GM12864 (cell line): ENCODE data around the gene EYA2.
"Not testable (repeated sequence)": the region's sequence is repeated elsewhere in the genome, so short reads cannot be mapped to it uniquely, and the experiment has no call there.

Source experiments
- DNase-seq: peaks from one replicate; pipeline ENCODE4 v3.0.0-alpha.2; 2011; ENCODE audit warnings: low read depth
- H3K4me3 ChIP-seq: 2 replicates; pipeline ENCODE4 v1.5.1; 2011; ENCODE audit warnings: mild to moderate bottlenecking, low read depth, low read length, control low read depth
- TF ChIP-seq, protein P1 (sequence below): IDR thresholded peaks from 2 replicates; pipeline ENCODE4 v1.5.1; 2011; ENCODE audit warnings: low read depth, mild to moderate bottlenecking, moderate library complexity, low read length, control low read depth, inconsistent platforms; ENCODE audit errors: missing control alignments

Gene EYA2

DNA sequence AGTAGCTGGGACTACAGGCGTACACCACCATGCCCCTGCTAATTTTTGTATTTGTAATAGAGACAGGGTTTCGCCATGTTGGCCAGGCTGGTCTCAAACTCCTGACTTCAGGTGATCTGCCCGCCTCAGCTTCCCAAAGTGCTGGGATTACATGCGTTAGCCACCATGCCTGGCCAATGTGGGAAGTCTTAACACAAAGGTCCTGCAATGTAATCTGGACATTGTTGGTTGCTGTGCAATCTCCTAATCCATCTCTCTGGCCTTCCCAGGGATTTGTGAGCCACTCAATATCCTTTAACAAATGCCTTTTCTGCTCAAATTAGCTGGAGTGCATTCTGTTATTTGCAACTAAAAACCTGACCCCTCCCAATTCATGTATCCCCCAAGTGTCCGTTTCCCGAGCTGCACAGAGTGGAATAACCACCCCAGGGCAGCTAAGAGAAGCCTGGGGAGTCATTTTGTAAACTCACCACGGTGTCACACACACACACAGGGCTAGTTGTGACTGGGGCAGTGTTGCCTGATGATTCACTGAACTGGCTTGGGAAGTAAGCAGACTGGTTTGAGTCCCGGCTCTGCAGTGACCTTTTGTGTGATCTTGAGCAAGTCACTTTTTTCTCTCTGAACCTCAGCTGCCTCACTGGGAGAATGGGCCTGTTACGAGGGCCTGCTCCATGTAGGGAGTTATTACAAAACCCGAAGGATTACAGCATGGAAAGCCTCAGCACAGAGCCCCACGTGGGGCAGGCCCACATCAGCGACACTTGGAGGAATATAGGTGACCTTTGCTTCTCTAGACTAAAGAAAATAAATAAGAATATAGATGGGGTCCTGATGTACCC lies 309.6 kb downstream of the EYA2 start:
- TF ChIP-seq, protein P1, sequence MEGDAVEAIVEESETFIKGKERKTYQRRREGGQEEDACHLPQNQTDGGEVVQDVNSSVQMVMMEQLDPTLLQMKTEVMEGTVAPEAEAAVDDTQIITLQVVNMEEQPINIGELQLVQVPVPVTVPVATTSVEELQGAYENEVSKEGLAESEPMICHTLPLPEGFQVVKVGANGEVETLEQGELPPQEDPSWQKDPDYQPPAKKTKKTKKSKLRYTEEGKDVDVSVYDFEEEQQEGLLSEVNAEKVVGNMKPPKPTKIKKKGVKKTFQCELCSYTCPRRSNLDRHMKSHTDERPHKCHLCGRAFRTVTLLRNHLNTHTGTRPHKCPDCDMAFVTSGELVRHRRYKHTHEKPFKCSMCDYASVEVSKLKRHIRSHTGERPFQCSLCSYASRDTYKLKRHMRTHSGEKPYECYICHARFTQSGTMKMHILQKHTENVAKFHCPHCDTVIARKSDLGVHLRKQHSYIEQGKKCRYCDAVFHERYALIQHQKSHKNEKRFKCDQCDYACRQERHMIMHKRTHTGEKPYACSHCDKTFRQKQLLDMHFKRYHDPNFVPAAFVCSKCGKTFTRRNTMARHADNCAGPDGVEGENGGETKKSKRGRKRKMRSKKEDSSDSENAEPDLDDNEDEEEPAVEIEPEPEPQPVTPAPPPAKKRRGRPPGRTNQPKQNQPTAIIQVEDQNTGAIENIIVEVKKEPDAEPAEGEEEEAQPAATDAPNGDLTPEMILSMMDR, result no peak
- DNase-seq, result no peak
- no peak overlapping the region for H3K4me3 ChIP-seq

DNA sequence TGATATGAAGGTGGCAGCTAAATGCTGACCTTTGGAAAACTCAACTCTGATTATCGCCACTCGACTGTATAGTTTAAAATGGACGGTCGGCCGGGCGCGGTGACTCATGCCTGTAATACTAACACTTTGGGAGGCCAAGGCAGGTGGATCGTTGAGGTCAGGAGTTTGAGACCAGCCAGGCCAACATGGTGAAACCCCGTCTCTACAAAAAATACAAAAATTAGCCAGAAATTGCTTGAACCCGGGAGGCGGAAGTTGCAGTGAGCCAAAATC lies 310.1 kb downstream of the EYA2 start:
- H3K4me3 ChIP-seq, DNase-seq: not testable (repeated sequence)

DNA sequence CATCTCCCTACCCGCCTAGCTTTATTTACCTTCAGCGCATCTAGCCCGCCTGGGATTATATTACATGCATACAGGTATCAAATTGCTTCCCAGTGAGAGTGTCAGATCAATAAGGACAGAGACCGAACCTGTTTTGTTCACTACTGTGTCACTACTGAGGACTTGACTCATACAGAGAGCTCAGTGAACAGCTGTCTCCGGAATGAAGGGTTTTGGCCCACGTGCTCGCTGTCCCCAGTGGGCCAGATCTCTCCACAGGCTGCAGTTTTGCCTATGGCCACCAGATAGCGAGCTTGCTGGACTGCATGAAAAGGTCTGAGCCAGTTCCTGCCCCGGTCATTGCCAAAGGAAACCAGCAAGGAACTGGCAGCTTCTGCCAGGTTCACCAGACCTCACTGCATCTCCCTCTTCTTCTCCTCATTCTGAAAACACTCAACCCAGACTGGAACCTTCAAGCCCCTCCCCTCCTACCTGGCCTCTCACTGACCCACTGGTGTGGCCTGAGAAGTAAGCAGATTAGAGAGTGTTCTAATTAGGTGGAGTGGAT lies 311.0 kb downstream of the EYA2 start:
- TF ChIP-seq, protein P1, result peak; percentile 97
- DNase-seq, result peak; percentile 55
- no peak overlapping the region for H3K4me3 ChIP-seq

DNA sequence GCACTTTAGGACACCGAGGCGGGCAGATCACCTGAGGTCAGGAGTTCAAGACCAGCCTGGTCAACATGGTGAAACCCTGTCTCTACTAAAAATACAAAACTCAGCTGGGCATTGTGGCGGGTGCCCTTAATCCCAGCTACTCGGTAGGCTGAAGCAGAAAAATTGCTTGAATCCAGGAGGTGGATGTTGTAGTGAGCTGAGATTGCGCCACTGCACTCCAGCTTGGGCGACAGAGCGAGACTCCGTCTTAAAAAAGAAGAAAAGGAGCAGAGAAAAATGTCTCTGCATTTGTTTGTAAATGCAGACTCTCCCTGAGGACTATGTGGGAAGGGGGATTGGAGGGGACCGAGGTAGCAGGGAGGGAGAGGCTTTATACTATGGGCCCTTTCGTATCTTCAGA lies 311.9 kb downstream of the EYA2 start:
- not testable (repeated sequence) for DNase-seq

DNA sequence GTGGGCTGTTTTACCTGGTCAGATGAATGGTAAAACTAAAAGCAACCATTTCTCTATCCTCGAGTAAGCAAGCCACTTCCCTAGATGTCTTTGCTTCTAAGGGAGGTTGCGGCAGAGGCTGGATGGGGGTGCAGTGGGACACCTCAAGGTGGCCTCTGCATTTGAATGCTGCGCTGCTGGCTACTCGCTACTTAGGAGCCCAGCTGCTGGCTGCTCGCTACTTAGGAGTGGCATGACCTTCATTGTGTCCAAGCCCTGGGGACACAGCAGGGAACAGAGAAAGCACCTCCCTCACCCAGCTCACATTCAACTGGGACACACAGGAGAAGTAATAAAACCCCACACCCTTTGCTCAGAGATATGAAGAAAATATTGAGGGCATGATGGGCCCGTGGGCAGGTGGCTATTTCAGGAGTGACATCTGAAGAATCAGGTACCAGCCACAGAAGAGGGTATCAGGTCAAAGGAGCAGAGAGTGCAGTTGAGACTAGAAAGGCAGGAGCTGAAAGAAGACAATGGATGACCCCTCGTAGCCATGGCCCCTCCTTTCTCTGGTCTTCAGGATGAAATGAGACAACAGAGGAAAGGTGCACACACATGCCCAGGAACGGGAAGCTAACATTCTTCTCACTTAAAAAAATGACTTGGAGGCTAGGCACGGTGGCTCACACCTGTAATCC lies 312.5 kb downstream of the EYA2 start:
- no peak for DNase-seq
- TF ChIP-seq, protein P1, result no peak
- no peak overlapping the region for H3K4me3 ChIP-seq

More for the DNA sequence above, 311.9 kb downstream of the EYA2 start:
- not testable (repeated sequence) for H3K4me3 ChIP-seq

DNA sequence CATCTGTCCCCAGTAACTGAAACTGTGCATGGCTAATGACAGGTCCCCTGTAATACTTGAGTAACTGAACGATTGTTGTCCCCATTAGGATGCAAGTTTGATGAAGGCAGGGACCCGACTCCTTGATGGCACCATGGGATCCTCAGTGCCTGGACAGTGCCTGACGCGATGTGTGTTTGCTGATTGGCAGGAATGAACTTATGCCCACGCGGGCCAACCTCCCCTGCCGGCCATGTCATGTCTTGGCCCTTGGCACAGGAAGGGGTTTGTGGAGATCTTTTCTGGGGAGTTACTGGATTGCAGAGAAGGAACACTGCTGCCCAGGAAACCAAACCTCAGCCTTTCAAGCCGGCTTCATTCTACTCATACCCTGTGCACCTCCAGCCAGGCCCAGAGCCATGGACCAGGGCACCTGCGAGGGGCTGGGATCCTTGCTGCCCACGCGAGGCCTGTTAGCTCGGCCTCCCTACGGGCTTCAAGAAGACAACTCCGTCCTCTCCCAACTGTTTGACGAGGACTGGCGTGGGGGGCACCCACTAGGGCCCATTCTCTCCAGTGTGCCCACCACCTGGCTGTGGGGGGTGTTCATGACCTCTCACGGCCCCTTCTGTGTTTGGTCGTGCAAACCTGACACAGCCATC lies 314.0 kb downstream of the EYA2 start:
- TF ChIP-seq, protein P1, result no peak
- H3K4me3 ChIP-seq, result no peak overlapping the region
- DNase-seq, result no peak

DNA sequence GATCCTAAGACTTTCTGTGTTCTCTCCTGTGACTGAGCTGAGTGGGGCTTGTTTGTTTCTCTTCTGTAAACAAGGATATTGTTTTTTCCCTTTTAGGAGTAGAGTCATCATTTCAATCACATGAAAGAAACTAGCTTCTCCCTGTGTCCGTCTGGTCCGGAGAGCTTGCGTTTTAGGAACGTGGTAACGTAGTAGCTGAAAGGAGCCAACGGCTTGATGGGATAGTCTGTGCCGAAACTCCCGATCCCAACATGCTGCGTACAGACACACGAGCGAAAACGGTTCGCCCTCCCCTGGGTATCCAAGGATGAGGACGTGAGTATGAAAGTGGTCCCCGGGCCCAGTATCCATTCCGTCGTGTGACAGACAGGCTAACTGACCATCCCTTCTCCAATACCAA lies 315.3 kb downstream of the EYA2 start:
- no peak overlapping the region for H3K4me3 ChIP-seq
- TF ChIP-seq, protein P1, result no peak
- no peak for DNase-seq

DNA sequence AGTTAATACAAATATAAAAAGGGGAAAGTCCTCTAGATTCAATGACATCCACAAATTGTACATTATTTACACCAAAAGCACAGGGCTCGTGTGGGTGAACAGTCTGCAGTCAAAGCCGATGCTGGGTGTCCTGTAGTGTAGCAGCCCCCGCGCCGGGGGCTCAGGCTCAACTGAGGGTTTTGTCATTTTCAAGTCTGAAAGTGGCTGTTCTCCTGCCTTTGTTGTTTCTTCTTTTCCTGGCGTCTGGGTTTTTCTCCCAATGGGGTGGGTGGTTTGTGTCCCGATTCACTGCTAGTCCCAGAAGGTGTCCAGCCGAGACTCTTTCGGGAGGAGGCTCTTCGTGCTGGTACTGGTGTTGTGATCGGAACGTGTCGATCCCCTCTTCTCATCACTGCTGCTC lies 315.8 kb downstream of the EYA2 start:
- TF ChIP-seq, protein P1, result no peak
- no peak for DNase-seq
- H3K4me3 ChIP-seq, result no peak overlapping the region
